Chondrocyte (in vitro differentiated cells): ENCODE data around the gene RP9. TPM values are rescaled to one million over a fixed set of nuclear protein-coding genes. Genes with fewer than 3 reads are reported as not detected.

Experiments
- DNase-seq: peaks from one replicate; pipeline ENCODE4 v3.0.0; 2021; ENCODE audit warnings: mixed read lengths, low spot score
- H3K27ac Mint-ChIP-seq: one replicate; pipeline ENCODE4 v1.8.0; 2021; ENCODE audit warnings: mild to moderate bottlenecking, moderate library complexity, mixed read lengths; ENCODE audit not compliant: unreplicated experiment
- H3K27me3 Mint-ChIP-seq: 2 replicates; pipeline ENCODE4 v1.8.0; 2021; ENCODE audit warnings: low read depth, mixed read lengths
- H3K36me3 Mint-ChIP-seq: 2 replicates; pipeline ENCODE4 v1.8.0; 2021; ENCODE audit warnings: low read depth, mixed read lengths
- H3K4me1 Mint-ChIP-seq: 2 replicates; pipeline ENCODE4 v1.8.0; 2021; ENCODE audit warnings: low read depth, mild to moderate bottlenecking, mixed read lengths
- H3K4me3 Mint-ChIP-seq: one replicate; pipeline ENCODE4 v1.8.0; 2021; ENCODE audit warnings: mild to moderate bottlenecking, moderate library complexity, mixed read lengths; ENCODE audit not compliant: unreplicated experiment
- H3K9me3 Mint-ChIP-seq: 2 replicates; pipeline ENCODE4 v1.8.0; 2021; ENCODE audit warnings: low read depth, mixed read lengths
- total RNA-seq: library from RNA; stranded (reverse); gene quantifications from 3 replicates; pipeline ENCODE4 v1.2.1, GENCODE V29; 2021
- TF ChIP-seq, protein P1 (sequence below): fragments of 200-600 bp; sonication (generic); IDR thresholded peaks from 2 replicates; pipeline ENCODE4 v1.5.0; 2021; ENCODE audit warnings: antibody characterized with exemption, mild to moderate bottlenecking, moderate library complexity

RP9 gene
- total RNA-seq, 1 donor from 2014 or later: 16.5 TPM

DNA sequence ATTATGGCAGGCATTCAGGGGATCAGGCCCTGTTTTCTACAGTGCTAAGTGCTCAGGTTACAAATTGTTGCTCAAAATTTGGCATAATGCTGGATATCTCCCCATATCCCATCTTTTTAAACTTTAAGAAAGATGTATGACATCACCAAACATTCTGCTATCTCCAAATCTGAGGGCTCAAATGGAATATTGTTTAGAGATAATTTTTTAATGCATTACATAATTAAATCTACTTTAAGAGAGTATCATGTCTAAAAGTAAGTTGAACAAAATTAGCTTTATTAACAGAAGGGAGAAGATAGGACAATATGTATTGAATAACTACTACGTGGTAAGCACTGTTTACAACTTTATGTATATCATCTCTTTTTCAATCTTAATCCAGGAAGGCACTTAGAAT is 60.5 kb downstream of the RP9 start:
- H3K4me3 Mint-ChIP-seq: no peak overlapping the region
- no peaks in the 10 kb centered on the region for H3K36me3 Mint-ChIP-seq
- no peak overlapping the region for H3K27ac Mint-ChIP-seq
- no peaks in the 10 kb centered on the region for H3K27me3 Mint-ChIP-seq
- DNase-seq: no peak
- TF ChIP-seq, protein P1, sequence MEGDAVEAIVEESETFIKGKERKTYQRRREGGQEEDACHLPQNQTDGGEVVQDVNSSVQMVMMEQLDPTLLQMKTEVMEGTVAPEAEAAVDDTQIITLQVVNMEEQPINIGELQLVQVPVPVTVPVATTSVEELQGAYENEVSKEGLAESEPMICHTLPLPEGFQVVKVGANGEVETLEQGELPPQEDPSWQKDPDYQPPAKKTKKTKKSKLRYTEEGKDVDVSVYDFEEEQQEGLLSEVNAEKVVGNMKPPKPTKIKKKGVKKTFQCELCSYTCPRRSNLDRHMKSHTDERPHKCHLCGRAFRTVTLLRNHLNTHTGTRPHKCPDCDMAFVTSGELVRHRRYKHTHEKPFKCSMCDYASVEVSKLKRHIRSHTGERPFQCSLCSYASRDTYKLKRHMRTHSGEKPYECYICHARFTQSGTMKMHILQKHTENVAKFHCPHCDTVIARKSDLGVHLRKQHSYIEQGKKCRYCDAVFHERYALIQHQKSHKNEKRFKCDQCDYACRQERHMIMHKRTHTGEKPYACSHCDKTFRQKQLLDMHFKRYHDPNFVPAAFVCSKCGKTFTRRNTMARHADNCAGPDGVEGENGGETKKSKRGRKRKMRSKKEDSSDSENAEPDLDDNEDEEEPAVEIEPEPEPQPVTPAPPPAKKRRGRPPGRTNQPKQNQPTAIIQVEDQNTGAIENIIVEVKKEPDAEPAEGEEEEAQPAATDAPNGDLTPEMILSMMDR: no peak
- H3K4me1 Mint-ChIP-seq: peaks cover 13% of the 10 kb centered on the region
- H3K9me3 Mint-ChIP-seq: no peaks in the 10 kb centered on the region

DNA sequence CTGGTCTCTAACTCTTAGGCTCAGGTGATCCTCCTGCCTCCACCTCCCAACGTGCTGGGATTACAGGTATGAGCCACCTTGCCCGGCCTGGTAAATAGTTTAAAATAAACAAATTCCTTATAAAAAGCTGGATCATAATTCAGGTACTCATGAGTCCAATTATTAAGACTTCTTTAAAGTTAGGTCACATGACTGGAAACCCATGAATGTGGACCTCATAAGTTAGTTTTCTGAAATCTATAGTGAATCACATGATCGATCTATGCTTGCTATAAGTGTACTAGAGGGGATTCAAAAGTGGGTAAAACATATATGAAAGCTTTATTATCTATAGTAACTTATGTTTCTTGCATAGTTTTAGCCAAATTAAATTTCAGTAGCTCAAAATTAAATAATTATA is 60.9 kb downstream of the RP9 start:
- H3K4me1 Mint-ChIP-seq: peaks cover 13% of the 10 kb centered on the region
- H3K9me3 Mint-ChIP-seq: no peaks in the 10 kb centered on the region
- no peaks in the 10 kb centered on the region for H3K27me3 Mint-ChIP-seq
- no peaks in the 10 kb centered on the region for H3K36me3 Mint-ChIP-seq
- no peak overlapping the region for H3K4me3 Mint-ChIP-seq
- TF ChIP-seq, protein P1: no peak
- H3K27ac Mint-ChIP-seq: no peak overlapping the region
- DNase-seq: no peak

DNA sequence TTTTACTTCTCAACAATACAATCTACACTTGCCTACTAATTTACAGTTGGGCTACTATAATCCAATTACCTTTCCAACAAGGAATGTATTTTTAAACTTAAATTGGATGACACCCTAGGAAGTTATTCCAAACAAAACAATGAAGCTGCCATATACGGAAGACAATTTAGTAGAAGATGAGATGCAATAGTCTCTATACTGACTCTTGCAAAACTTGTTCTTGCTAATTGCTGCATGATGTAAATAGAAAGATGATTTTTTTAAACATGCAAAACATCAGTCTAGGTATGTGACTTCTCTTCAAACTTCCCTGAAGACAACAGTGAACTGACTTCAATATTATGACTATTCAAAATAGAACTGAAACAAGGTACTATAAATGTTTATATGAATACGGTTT is 64.2 kb downstream of the RP9 start:
- H3K9me3 Mint-ChIP-seq: no peaks in the 10 kb centered on the region
- no peak overlapping the region for H3K4me3 Mint-ChIP-seq
- H3K27me3 Mint-ChIP-seq: no peaks in the 10 kb centered on the region
- H3K4me1 Mint-ChIP-seq: peaks cover 22% of the 10 kb centered on the region
- no peak for DNase-seq
- no peak overlapping the region for H3K27ac Mint-ChIP-seq
- TF ChIP-seq, protein P1: no peak
- no peaks in the 10 kb centered on the region for H3K36me3 Mint-ChIP-seq

Other genes starting within 250 kb of the RP9 start
- gene KBTBD2, start 217.6 kb downstream of the RP9 start, total RNA-seq: 22.0 to 24.8 TPM (median 23.9 TPM) in 3 replicates
- gene FKBP9, start 152.0 kb downstream of the RP9 start, total RNA-seq: 234 to 355 TPM (median 335 TPM) in 3 replicates
- gene NT5C3A, start 46.6 kb downstream of the RP9 start, total RNA-seq: 9.7 to 15.6 TPM (median 14.5 TPM) in 3 replicates
- 16.5 to 29.7 TPM (median 18.0 TPM) in 3 replicates for gene BBS9, start 20.2 kb upstream of the RP9 start, total RNA-seq